Activated CD8-positive, alpha-beta memory T cell treated with anti-CD3 and anti-CD28 coated beads, Interleukin-2, amount 50 U/mL, for 4 hours (primary cell): Measurements from ENCODE around the gene SLC1A4.
"Not testable (repeated sequence)": the region's sequence is repeated elsewhere in the genome, so short reads cannot be mapped to it uniquely, and the experiment has no call there.

ENCODE experiments used
- DNase-seq: peaks from one replicate; pipeline ENCODE4 v3.0.0-alpha.2; 2020

Gene SLC1A4

DNA sequence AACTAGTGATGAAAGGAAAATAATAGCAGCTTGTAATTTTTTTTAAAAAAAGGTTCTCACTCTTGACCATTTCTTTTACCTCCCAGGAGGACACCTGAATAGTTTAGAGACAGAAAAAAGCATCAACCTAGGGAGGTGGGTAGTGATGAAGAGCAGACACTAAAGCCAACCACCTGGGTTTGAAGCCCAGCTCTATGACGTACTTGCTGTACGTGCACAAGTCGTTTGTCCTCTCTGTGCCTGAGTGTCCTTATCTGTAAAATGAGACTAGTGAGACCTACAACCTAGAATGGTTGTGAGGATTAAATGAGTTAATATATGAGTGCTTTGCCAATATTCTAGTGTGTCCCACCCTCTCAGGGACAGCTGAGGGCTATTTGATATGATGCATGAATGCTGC is 5.8 kb downstream of the SLC1A4 start:
- DNase-seq, result no peak

- DNase-seq, result no peak
Measured at GRCh38 chr2:64996871-64997307, 7.7 kb downstream of the SLC1A4 start.

DNA sequence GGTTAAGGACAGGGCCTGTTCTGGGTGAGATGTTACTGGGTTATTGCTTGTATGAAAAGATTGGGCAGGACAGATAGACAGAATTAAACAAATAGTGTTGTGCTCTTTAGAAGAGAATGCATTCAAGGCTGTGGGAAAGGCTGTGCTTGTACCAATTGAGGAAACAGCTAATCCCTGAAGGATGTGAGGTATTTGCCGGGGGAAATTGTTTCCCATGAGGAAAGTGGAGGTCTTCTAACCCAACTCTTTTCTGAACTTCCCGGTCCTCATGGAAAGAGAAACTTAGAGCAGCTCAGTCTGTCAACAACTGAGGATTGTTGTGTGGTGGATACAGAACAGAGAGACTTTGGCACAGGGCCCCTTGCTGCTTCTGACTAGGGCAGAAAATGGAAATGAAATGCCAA is 9.5 kb downstream of the SLC1A4 start:
- DNase-seq, result no peak

GRCh38 chr2:64999754-65000153 is 10.6 kb downstream of the SLC1A4 start:
- no peak for DNase-seq

- DNase-seq, result no peak
Measured at GRCh38 chr2:65000644-65001043, 11.4 kb downstream of the SLC1A4 start.

- DNase-seq, result no peak
Measured at GRCh38 chr2:65003037-65003436, 13.8 kb downstream of the SLC1A4 start.

DNA sequence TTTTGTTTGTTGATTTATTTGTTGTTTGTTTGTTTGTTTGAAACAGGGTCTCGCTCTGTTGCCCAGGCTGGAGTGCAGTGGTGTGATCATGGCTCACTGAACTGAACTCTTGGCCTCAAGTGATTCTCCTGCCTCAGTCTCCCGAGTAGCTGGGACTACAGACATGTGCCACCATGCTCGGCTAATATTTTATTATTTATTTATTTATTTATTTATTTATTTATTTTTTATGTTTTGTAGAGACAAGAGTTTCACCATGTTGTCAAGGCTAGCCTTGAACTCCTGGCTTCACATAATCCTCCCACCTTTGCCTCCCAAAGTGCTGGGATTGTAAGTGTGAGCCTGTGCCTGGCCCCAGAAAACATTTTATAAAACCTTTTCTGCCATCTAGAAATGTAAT is 15.0 kb downstream of the SLC1A4 start:
- not testable (repeated sequence) for DNase-seq

- no peak for DNase-seq
Measured at GRCh38 chr2:65013776-65014175, 24.6 kb downstream of the SLC1A4 start.

GRCh38 chr2:65015731-65016130 is 26.5 kb downstream of the SLC1A4 start:
- no peak for DNase-seq

DNA sequence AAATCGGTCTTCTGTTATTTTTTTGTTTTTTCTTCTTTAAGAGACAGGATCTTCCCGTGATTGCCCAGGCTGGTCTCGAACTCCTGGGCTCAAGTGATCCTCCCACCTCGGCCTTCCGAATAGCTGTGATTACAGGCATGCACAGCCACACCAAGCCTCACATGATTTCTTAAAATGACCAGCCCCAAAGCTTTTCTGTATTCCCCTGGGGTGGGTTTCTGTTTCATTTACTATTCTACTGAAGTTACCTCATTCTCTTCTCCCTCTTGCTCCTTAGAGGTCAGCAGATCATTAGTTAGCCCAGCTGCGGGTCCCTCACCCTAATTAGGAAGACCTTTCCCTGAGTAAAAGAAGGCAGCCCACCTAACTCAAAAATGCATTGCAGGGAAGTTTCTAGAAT is 27.6 kb downstream of the SLC1A4 start:
- DNase-seq, result no peak

GRCh38 chr2:65017335-65017734 is 28.1 kb downstream of the SLC1A4 start:
- DNase-seq, result no peak

DNA sequence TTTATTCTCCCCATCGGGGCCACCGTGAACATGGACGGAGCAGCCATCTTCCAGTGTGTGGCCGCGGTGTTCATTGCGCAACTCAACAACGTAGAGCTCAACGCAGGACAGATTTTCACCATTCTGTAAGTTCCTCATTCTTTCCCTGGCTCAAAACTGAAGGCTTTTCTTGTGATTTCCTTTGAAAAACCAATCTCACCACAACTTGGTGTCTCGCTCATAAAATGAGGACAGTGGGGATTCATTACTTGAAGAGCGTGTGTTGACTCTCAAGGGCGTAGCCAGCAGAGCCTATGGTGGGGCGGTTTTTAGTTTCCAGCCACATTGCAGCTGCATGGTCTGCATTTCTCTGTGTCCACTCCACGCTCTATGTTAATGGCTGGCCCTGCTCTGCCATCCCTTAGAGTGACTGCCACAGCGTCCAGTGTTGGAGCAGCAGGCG is 29.0 kb downstream of the SLC1A4 start:
- no peak for DNase-seq

DNA sequence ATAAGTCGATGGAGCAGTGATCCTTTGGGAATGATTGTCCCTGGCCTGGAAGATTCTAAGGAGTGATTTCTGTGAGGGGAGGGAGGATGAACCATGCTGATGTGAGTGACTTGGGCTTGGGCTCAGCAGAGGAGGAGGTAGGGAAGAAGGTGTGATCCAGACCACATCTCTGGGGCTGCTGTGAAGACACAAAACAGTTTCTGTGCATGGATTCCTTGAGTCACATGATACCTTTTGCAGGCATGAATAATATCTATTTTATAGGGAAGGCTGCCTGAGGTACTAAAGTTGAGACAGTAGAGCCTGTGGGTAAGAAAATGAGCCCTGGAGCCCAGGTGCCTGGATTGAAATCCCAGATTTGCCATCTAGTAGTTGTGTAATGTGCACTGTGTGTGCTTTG is 29.8 kb downstream of the SLC1A4 start:
- DNase-seq, result no peak

DNA sequence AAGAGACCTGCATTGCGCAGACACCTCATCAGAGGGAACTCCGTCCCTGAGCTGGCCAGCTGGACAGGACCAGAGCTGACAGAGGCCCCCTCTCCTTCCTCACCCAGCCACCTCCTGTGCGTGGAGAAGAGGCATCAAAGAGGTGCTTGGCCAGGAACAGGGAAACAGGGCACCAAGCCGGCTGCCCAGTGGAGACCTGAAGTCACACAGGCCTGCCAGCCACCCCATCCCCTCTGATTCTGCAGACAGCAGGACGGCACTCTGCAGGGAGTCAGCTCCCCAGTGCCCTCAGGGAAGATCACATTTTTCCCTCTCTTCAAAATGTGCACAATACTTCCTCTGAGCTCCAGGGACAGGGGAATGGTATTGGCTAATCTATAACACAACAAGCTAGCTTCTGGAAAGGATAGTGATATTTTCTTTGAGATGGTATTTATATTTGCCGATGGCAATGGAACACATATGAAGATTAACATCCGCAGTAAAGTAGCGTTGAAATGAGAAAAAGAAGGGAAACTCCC is 30.5 kb downstream of the SLC1A4 start:
- DNase-seq, result no peak

GRCh38 chr2:65020251-65020650 is 31.1 kb downstream of the SLC1A4 start:
- not testable (repeated sequence) for DNase-seq

GRCh38 chr2:65020943-65021528 is 31.8 kb downstream of the SLC1A4 start:
- DNase-seq, result no peak

DNA sequence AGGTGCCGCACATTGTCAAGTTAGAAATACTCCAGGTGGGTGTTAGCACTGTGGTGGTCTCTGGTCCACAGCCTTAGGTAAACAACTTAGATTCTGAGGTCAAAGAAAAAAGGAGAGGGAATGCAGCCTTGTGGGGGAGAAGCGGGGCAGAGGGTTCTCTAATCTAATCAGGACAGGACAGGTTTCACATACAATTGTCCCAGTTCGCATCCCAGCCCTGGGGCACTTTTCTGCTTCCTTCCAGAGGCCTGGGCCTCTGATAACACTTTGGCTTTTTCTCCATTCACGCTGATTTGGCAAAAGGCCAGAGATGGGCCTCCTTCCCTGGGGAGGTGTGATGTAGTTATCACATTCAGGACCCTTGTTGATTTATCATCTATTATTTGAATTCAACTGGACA is 32.5 kb downstream of the SLC1A4 start:
- no peak for DNase-seq

- no peak for DNase-seq
Measured at GRCh38 chr2:65022189-65022588, 33.0 kb downstream of the SLC1A4 start.

DNA sequence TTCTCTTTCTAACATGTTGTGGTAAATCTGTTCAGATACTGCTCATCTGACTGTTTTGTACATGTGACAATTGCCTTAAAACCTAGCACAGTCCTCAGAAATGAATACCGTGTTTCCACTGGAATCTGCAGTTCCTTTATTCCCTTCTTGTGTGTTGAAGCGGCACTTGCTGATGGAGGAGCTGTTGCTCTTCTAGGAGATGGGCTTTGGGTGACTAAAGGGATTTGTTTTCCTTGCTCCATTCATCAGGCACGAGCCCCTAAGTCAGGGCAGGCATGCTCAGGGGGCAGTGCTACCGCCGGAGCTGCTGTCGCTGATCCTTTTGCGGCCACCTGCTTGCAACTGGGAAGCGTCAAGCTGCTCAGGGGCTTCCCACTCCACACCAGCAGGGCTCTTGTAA is 34.5 kb downstream of the SLC1A4 start:
- DNase-seq, result no peak

- DNase-seq, result no peak
Measured at GRCh38 chr2:65024149-65024829, 35.1 kb downstream of the SLC1A4 start.

GRCh38 chr2:65025453-65026123 is 36.4 kb downstream of the SLC1A4 start:
- DNase-seq, result no peak

- no peak for DNase-seq
Measured at GRCh38 chr2:65026154-65026553, 37.0 kb downstream of the SLC1A4 start.

GRCh38 chr2:65026704-65027464 is 37.7 kb downstream of the SLC1A4 start:
- no peak for DNase-seq
